Measurements from ENCODE around the gene TOLLIP. TPM values are rescaled to one million over a fixed set of nuclear protein-coding genes. Genes with fewer than 3 reads are reported as not detected.

TOLLIP gene
- total and polyA plus RNA-seq, 2 of the 4 experiments (the other 2 are of a cell fraction) = 19.7 to 42.9 TPM

DNA sequence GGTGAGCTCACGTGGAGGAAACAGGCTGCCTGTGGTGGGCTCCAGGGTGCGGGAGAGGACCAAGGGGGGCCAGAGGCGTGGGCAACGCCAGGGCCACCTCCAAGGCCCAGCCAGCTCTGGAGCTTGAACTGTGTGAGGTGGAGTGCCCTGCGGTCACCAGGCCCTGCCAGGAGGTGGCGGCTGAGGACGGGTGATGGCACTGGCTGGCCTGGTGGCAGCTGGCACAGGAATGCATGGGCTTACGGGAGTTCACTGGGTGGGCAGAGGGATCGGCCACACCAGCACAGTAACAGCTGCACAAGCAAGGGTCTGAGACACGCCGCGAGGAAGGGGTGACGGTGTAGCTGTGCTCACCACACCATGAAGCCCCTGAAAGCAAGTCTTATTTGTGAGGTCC, 15.8 kb downstream of the TOLLIP start:
- Histone ChIP-seq H4K5ac (ENCODE audit: low read depth, low read length) (no peak overlapping the region), H3K18ac (ENCODE audit: low read depth, low read length) (no peak overlapping the region), H3K9ac (ENCODE audit: low read depth, low read length) (no peak overlapping the region), H3K56ac (ENCODE audit: extremely low read depth, insufficient read depth, low read length) (no peak overlapping the region), H3K36me3 (ENCODE audit: control insufficient read depth, insufficient read depth, low read length) (peaks cover 46% of the 10 kb centered on the region), H2BK5ac (ENCODE audit: low read depth, low read length, poor library complexity, severe bottlenecking) (no peak overlapping the region), H3K4me3 (ENCODE audit: insufficient read depth, low read depth, low read length) (no peak overlapping the region), H2AFZ (replicated peaks; ENCODE audit: low read length, poor library complexity) (no peak overlapping the region), H4K91ac (ENCODE audit: insufficient read depth, low read depth, low read length) (no peak overlapping the region), H3K27ac (ENCODE audit: insufficient read depth, low read length) (no peak overlapping the region), H3K9me3 (ENCODE audit: control insufficient read depth, insufficient read depth, low read length) (no peaks in the 10 kb centered on the region), H3K4ac (ENCODE audit: low read depth, low read length) (no peak overlapping the region), H3K27me3 (ENCODE audit: control insufficient read depth, insufficient read depth, low read length) (no peaks in the 10 kb centered on the region), H3K14ac (replicated peaks; ENCODE audit: low read depth, low read length) (no peak overlapping the region), H3K4me2 (ENCODE audit: low read depth, low read length) (no peak overlapping the region), H2BK20ac (ENCODE audit: low read depth, low read length) (no peak overlapping the region), H2AK5ac (ENCODE audit: low read depth, low read length) (no peak overlapping the region), H4K8ac (ENCODE audit: low read depth in 2 of 2, low read length in 2 of 2) (no peak overlapping the region), H3K23ac (ENCODE audit: low read depth, low read length) (no peak overlapping the region), H3K79me1 (ENCODE audit: low read depth in 1 of 2, low read length in 2 of 2) (peaks cover 12 to 69% of the 10 kb centered on the region in 2 experiments; a peak in 3 of 4 replicates), H2BK15ac (ENCODE audit: low read depth, low read length) (no peak overlapping the region), H2AK9ac (replicated peaks; ENCODE audit: low read depth, low read length, poor library complexity) (no peak overlapping the region), H2BK120ac (ENCODE audit: low read depth, low read length) (no peak overlapping the region), H4K20me1 (ENCODE audit: insufficient read depth, low read length) (peaks cover 42% of the 10 kb centered on the region), H3K4me1 (ENCODE audit: control insufficient read depth, insufficient read depth, low read length) (no peaks in the 10 kb centered on the region), H3K9me1 (ENCODE audit: insufficient read depth, low read length) (no peaks in the 10 kb centered on the region)
- TF ChIP-seq SMC3 (IDR thresholded peaks at IDR 0.05; ENCODE audit: low read depth, low read length) (peak; percentile 30; the same call in 1 of the 2 replicates), CEBPB (IDR thresholded peaks at IDR 0.05; ENCODE audit: low read depth, low read length) (no peak), RAD21 (IDR thresholded peaks at IDR 0.05; ENCODE audit: low read length) (peak; percentile 36)
- TF ChIP-seq, protein P1, sequence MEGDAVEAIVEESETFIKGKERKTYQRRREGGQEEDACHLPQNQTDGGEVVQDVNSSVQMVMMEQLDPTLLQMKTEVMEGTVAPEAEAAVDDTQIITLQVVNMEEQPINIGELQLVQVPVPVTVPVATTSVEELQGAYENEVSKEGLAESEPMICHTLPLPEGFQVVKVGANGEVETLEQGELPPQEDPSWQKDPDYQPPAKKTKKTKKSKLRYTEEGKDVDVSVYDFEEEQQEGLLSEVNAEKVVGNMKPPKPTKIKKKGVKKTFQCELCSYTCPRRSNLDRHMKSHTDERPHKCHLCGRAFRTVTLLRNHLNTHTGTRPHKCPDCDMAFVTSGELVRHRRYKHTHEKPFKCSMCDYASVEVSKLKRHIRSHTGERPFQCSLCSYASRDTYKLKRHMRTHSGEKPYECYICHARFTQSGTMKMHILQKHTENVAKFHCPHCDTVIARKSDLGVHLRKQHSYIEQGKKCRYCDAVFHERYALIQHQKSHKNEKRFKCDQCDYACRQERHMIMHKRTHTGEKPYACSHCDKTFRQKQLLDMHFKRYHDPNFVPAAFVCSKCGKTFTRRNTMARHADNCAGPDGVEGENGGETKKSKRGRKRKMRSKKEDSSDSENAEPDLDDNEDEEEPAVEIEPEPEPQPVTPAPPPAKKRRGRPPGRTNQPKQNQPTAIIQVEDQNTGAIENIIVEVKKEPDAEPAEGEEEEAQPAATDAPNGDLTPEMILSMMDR (conservative IDR thresholded peaks at IDR 0.05; ENCODE audit: low read depth, low read length) = peak; percentile 23; the same call in 1 of the 2 replicates
- ATAC-seq (ENCODE audit: low read depth) = peak; percentile 42; the same call in 1 of the 2 replicates
- intact Hi-C loops (cut with micrococcal nuclease) = loop anchor here (1.0 kb wide), 1 partner anchor 222 kb away; no protein-coding TSS in a partner anchor
- DNase-seq = no peak
- no TSS peak for BruUV-seq (replicated peaks)
- dilution Hi-C loops (cut with HindIII; ENCODE audit: low sequenced_read_pairs, unreplicated experiment) = no loop called here
- WGBS, 2 experiments (ENCODE audit: extremely low coverage in 2 of 2, insufficient read length in 1 of 2) = 94% methylated on average over 13 of the region's 13 CpGs; no CpG with 5 or more reads in 1 of the 2 experiments
- in situ Hi-C loops (cut with MboI; ENCODE audit: low sequenced_read_pairs) = no loop called here
- ChIA-PET CTCF (no interaction called here), POLR2A (ENCODE audit: unreplicated experiment) (no interaction called here)

Data from IMR-90 (cell line).